K562 (cell line): Measurements from ENCODE around the gene PUM2. TPM values are rescaled to one million over a fixed set of nuclear protein-coding genes. Genes with fewer than 3 reads are reported as not detected.

Source experiments
- CHD2 ChIP-seq: IDR thresholded peaks from 2 replicates; pipeline ENCODE4 v1.6.1; 2011; ENCODE audit warnings: low read depth, low read length
- CSDE1 ChIP-seq, 2 experiments: fragments of 450-650 bp; IDR thresholded peaks; 2 replicates each; pipeline ENCODE4 v1.6.1; 2016; ENCODE audit warnings: mild to moderate bottlenecking in 1 of 2
- CTCF ChIP-seq, 3 experiments: IDR thresholded peaks in 2 of 3; conservative IDR thresholded peaks in 1 of 3; 2 replicates each; pipeline ENCODE4 v1.5.1; 2011 to 2012; ENCODE audit warnings: low read length in 3 of 3, mild to moderate bottlenecking in 3 of 3, control low read depth in 2 of 3, improper control_type of control experiment in 1 of 3, inconsistent platforms in 1 of 3, low read depth in 1 of 3, mixed read lengths in 1 of 3, moderate library complexity in 1 of 3; ENCODE audit not compliant: insufficient read depth in 2 of 3
- HCFC1 ChIP-seq: IDR thresholded peaks from 2 replicates; pipeline ENCODE4 v1.6.1; 2012; ENCODE audit warnings: low read depth, low read length, improper control_type of control experiment
- HIVEP1 ChIP-seq: fragments of 250-450 bp; sonication (Bioruptor Pico); IDR thresholded peaks from 2 replicates; pipeline ENCODE4 v1.4.0; 2020; ENCODE audit warnings: mild to moderate bottlenecking
- HOXB6 ChIP-seq: fragments of 250-450 bp; sonication (Bioruptor Pico); IDR thresholded peaks from 2 replicates; pipeline ENCODE4 v1.5.1; 2022; ENCODE audit warnings: mild to moderate bottlenecking, borderline replicate concordance
- MBD2 ChIP-seq: sonication (generic); IDR thresholded peaks from 2 replicates; pipeline ENCODE4 v1.6.1; 2016; ENCODE audit warnings: low read depth, borderline replicate concordance
- MED1 ChIP-seq: sonication (generic); formaldehyde crosslinking; IDR thresholded peaks from 2 replicates; pipeline ENCODE4 v1.8.1; 2023; ENCODE audit warnings: missing genetic modification reagents, borderline replicate concordance
- NCOA1 ChIP-seq: fragments of 450-650 bp; IDR thresholded peaks from 2 replicates; pipeline ENCODE4 v1.6.1; 2016; ENCODE audit warnings: low read depth
- NCOR1 ChIP-seq: fragments of 450-650 bp; IDR thresholded peaks from 2 replicates; pipeline ENCODE4 v1.6.1; 2016; ENCODE audit warnings: mild to moderate bottlenecking, moderate library complexity
- PATZ1 ChIP-seq: fragments of 250-450 bp; sonication (Bioruptor Pico); IDR thresholded peaks from 2 replicates; pipeline ENCODE4 v1.5.0; 2020; ENCODE audit warnings: mild to moderate bottlenecking, borderline replicate concordance
- PURB ChIP-seq: sonication (generic); formaldehyde crosslinking; IDR thresholded peaks from 2 replicates; pipeline ENCODE4 v1.9.0; 2021; ENCODE audit warnings: low read depth, mild to moderate bottlenecking, missing genetic modification reagents
- RBFOX2 ChIP-seq: fragments of 200-400 bp; formaldehyde crosslinking; IDR thresholded peaks from 2 replicates; pipeline ENCODE4 v1.6.1; 2017; ENCODE audit warnings: low read depth, mild to moderate bottlenecking, low read length, moderate library complexity
- SRSF1 ChIP-seq: fragments of 200-400 bp; formaldehyde crosslinking; IDR thresholded peaks from 2 replicates; pipeline ENCODE4 v1.6.1; 2017; ENCODE audit warnings: mild to moderate bottlenecking, low read depth, low read length, moderate library complexity
- TFE3 ChIP-seq: fragments of 450-650 bp; formaldehyde crosslinking; IDR thresholded peaks from 2 replicates; pipeline ENCODE4 v1.4.0; 2020; ENCODE audit warnings: mild to moderate bottlenecking, mixed read lengths
- THAP12 ChIP-seq: fragments of 250-450 bp; sonication (Bioruptor Pico); IDR thresholded peaks from 2 replicates; pipeline ENCODE4 v1.9.0; 2021; ENCODE audit warnings: mild to moderate bottlenecking, inconsistent platforms
- ZBTB26 ChIP-seq: fragments of 450-650 bp; formaldehyde crosslinking; IDR thresholded peaks from 2 replicates; pipeline ENCODE4 v1.4.0; 2022; ENCODE audit warnings: missing genetic modification characterization
- ZNF140 ChIP-seq: fragments of 250-450 bp; sonication (Bioruptor Pico); IDR thresholded peaks from 2 replicates; pipeline ENCODE4 v1.8.0; 2021; ENCODE audit warnings: moderate library complexity, mild to moderate bottlenecking, inconsistent platforms
- ZNF445 ChIP-seq: fragments of 250-450 bp; sonication (Bioruptor Pico); IDR thresholded peaks from 2 replicates; pipeline ENCODE4 v1.4.0; 2020; ENCODE audit warnings: low read depth, mild to moderate bottlenecking, moderate library complexity
- ZNF699 ChIP-seq: fragments of 250-450 bp; sonication (Bioruptor Pico); IDR thresholded peaks from 2 replicates; pipeline ENCODE4 v1.8.0; 2021; ENCODE audit warnings: mild to moderate bottlenecking, moderate library complexity; ENCODE audit not compliant: insufficient replicate concordance
- polyA plus RNA-seq, 8 experiments: library from polyadenylated mRNA; depleted of rRNA in 4 of 8; stranded (reverse) in 5 of 8; unstranded in 3 of 8; fragments of >200 nt; fragmentation: Nextera tagmentation in 2 of 8; fragmentation: Illumina TruSeq in 1 of 8; extraction: Ambion mirVana in 2 of 8; extraction: Trizol in 1 of 8; gene quantifications; 2 replicates each; pipeline versions ENCODE4 v1.2.1 to v1.2.3, GENCODE V29; 2011 to 2014; ENCODE audit warnings: inconsistent platforms in 1 of 8, missing spikeins in 1 of 8
- total RNA-seq, 7 experiments: library from RNA; depleted of rRNA in 6 of 7; stranded (reverse); fragments of >200 nt in 6 of 7; fragmentation: Illumina TruSeq in 2 of 7; extraction: Trizol in 2 of 7; gene quantifications; 2 replicates each; pipeline versions ENCODE4 v1.2.1 to v1.2.3, GENCODE V29; 2011 to 2021; ENCODE audit warnings: low replicate concordance in 1 of 7

Gene PUM2
- total and polyA plus RNA-seq, 9 of the 15 experiments (the other 6 are each of a cell fraction or from before 2014, with no cell fraction given), result 13.4 to 61.9 (median 28.3) TPM

GRCh38 chr2:20378891-20379519 is 28.4 kb upstream of the PUM2 start (continued):
- TF ChIP-seq HCFC1 (0 out of 2 replicates have a peak, but pooled peaks have one; percentile 18), RBFOX2 (no peak), ZNF699 (no peak), PATZ1 (CRISPR knock-in tag) (no peak), ZNF140 (CRISPR knock-in tag) (no peak), MED1 (CRISPR knock-in tag) (no peak), CSDE1 (IDR thresholded peaks at IDR 0.05) (no peak), HIVEP1 (CRISPR knock-in tag) (no peak), ZNF445 (CRISPR knock-in tag) (no peak), ZBTB26 (CRISPR knock-in tag) (no peak), CTCF (IDR thresholded peaks at IDR 0.05 in 2 of 3, conservative IDR thresholded peaks at IDR 0.05 in 1 of 3; ENCODE audit: insufficient read depth in 2 of 3, low read depth in 1 of 3, low read length in 3 of 3) (peak; percentile 80 to 89 (median 81)), TFE3 (no peak), NCOA1 (no peak), THAP12 (no peak), CHD2 (no peak), HOXB6 (no peak), MBD2 (no peak), PURB (CRISPR knock-in tag) (no peak), SRSF1 (no peak), NCOR1 (0 out of 2 replicates have a peak, but pooled peaks have one; percentile 9)
